IPS-NIHi7 (cell line): ENCODE measurements around the gene FLVCR2.
A peak's percentile ranks its signal among the peaks of the same experiment; 100 is the strongest.

Experiments used
- DNase-seq: peaks from one replicate; pipeline ENCODE4 v3.0.0; 2012; ENCODE audit warnings: mixed read lengths; ENCODE audit errors: extremely low spot score

The FLVCR2 gene

GRCh38 chr14:75578102-75578785 is at the start of gene FLVCR2:
Gene FLVCR2 (plus strand): TSS chr14:75578620. CDS start chr14:75578973, 353 bp downstream.
- DNase-seq = peak; percentile 92

DNA sequence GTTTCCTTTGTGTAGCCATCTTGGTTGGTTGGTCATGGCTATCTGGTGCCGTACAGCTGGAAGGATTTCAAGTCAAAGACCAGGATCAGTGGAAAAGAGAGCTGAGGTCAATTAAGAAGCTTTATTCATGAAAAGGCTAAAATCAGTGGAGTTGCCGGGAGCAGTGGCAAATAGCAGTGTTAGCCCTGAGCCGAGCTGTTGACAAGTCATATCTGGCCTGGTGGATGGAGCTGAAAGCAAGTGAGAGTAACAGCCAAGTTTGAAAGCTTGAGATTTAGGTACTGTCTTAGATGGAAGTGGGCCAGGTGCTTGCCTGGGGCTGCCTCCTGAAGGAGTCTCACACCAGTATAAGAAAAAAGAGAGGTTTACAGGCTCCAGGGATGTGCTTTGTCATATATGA is 47.2 kb upstream of the FLVCR2 start:
- DNase-seq = no peak

DNA sequence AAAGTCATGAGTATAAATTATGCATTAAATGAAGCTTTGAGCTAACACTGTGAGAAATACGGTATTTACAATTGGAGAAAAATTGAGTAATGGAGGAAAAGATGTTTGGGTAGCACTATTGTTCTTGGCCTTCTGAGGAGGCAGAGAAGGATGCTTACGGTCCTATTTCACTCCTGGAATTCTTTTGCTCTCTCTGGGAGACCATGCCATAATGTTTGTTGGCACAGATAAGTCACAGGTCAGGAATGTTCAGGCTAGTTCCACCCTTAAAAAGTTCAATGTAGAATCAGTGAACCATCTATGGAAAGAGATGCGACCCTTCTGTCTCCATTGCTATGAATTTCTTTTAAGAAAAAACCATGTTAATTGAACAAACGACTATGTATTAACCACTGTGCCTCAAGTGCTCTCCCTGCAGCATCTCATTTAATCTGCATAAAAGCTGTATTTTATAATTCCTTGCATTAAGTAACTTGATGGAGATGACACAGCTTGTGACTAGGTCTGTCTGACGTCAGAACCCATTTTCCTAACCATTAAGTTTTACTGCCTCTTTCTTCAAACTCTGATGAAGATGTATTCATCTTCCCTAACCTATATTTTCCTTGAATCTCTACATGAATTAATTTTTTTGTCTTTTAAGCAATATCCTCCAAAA is 46.6 kb upstream of the FLVCR2 start:
- DNase-seq = no peak

DNA sequence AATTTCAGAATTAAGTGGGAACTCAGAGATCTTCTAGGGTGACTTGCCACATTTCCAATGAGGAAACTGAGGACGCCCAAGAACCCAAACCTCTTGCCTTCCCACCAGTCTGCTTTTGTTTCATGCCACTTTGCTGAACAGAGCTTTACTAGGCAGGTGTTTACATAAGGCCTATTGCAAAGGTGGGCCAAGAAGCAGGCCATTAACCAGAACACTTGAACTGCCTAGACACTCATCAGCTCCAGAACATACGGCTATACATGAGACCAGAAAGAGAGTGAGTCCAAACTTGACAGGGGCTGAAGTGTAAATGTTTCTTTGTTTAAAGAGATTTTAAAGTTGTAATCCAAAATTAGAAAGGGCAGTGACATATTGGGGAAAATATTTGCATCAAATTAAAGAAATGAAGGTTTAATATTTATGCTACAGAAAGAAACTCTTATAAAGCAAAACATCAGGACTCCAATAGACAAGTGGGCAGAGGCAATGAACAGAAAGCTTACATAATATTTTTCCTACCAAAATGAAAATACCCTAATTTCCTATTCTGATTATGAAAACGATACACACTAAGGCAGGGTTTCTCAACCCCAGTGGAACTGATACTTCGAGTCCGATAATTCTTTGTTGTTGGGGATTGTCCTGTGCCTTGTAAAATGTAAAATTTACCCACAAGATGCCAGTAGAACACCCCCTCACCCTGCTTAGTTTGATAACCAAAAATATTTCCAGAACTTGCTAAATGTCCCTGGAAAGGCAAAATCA is 44.4 kb upstream of the FLVCR2 start:
- DNase-seq = no peak

GRCh38 chr14:75535164-75535898 is 43.1 kb upstream of the FLVCR2 start:
- DNase-seq = no peak

DNA sequence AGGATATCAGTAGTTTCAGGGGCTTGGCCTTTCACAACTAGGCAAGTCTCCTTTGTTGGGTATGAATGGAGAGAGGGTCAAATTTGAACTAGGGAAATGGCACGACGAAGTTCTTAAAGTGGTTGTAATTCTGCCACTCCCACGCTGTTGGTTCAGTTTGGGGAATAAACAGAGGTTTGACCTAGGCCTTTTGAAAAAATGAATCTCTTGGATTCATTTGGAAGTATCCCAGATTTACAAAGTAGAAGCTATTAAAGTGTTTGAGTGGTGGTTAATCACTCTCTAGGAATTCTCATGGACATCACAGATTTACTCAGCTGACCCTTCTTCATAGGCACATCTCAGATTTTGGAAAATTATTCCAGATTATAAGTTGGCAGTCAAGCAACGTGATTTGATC is 41.3 kb upstream of the FLVCR2 start:
- no peak for DNase-seq

- DNase-seq = no peak
These were observed 39.3 kb upstream of the FLVCR2 start for GRCh38 chr14:75539162-75539560.

- DNase-seq = peak; percentile 57
These were observed 38.6 kb upstream of the FLVCR2 start for GRCh38 chr14:75539561-75540478.

DNA sequence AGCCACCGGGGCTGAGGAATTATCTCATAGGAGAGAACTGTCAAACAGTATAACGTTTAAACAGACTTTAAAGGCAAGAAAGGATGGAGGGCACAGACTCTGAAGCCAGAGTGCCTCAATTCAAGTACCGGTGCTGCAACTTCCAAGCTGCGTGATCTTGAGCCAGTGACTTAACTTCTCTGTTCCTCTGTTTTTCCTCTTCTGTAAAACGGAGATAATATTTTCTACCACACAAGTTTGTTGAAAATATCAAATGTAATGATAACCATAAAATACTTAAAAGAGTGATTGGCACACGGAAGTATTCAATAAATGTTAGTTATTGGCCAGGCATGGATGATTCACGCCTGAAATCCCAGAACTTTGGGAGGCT is 38.0 kb upstream of the FLVCR2 start:
- no peak for DNase-seq

DNA sequence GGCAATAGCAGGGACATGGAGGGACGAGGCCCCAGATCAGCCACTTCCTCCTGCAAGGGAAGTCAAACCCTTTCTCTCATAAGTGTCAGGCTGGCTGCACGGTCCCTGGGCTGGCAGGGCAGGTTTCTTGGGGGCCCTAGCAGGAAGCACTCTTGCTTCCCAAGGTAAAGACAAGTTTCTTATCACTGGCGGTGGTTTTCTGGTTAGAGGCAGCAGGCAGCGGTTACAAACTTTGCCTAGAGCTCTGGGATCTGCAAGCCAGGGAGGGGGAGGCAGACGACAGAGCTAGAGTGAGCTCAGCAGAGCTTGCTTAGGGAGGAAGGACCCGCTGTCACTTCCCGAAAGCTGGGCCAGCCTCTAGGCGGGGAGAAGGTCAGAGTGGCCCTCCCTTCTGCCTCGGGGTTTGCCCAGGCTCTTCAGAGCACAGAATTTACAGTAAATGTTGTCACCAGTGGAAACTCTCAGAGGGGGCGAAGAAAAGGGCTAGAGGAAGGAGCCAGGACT is 35.8 kb upstream of the FLVCR2 start:
- peak; percentile 64 for DNase-seq

GRCh38 chr14:75543253-75543652 is 35.2 kb upstream of the FLVCR2 start:
- DNase-seq = no peak

DNA sequence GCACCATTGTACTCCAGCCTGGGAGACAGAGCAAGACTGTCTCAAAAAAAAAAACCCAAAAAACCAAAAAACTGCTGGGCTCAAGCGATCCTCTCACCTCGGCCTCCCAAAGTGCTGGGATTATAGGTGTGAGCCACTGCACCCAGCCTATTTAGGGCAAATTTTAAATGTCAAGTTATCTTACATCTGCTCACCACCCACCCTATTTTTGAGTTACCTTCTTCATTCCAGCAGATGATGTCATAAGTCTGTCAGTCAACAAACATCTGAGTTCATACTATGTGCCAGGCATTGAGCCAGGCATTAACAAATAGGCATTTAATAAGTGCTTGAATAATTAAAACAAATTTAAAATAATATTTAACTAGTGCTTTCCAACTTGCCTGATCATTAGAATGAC is 34.6 kb upstream of the FLVCR2 start:
- DNase-seq = no peak

- DNase-seq = no peak
These were observed 32.5 kb upstream of the FLVCR2 start for GRCh38 chr14:75545907-75546306.

DNA sequence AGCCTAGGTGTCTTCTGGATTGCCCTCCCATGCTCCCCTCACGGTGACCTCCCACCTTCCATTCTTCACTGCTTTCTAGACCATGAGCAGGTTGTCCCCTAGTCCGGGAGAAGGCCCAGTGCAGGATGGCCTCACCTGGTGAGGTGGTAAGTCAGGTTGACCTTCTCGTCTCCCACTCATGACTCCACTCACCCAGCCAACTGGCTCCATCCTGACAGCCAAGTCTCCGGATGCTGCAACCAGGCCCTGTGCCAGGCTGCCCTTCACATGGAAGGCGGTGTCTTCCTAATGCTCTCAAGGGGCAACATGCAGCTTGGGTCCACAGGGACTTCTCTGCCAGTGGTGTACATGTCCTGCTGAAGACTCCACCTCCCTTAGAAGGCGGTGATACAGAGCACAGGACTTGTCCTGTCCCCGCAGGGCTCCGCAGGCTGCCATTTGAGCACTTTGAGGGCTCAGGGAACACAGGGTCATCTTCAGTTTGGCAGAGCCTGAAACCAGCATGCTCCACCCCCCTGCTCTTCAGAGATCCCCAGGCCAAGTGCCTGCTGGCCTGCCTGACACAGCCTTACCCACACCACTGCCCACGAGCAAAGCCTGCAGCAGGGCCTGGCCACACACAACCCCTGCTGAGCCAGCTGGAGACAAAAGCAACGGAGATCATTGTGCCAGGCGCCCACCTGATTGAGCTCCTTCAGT is 30.7 kb upstream of the FLVCR2 start:
- no peak for DNase-seq

GRCh38 chr14:75548544-75548943 is 29.9 kb upstream of the FLVCR2 start:
- no peak for DNase-seq

- no peak for DNase-seq
These were observed 29.3 kb upstream of the FLVCR2 start for GRCh38 chr14:75549169-75549568.

DNA sequence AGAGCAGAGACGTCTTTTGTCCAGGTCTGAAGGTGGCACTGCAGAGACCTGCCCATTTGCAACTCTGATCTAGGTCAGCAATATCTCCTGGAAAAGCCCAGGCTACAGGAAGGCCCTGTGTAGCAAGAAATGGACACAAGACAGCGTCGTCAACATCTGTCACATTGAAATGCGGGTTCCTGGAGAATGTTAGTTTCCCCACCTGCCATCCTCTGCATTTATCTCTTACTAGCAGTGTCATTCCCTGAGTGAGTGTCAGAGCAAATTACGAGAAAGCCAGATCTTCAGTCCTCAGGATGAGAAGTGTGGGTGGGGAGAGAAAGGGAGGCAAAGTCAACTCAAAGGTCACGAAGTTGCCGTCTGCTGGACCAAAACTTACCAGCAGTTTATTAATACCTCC is 27.4 kb upstream of the FLVCR2 start:
- no peak for DNase-seq

DNA sequence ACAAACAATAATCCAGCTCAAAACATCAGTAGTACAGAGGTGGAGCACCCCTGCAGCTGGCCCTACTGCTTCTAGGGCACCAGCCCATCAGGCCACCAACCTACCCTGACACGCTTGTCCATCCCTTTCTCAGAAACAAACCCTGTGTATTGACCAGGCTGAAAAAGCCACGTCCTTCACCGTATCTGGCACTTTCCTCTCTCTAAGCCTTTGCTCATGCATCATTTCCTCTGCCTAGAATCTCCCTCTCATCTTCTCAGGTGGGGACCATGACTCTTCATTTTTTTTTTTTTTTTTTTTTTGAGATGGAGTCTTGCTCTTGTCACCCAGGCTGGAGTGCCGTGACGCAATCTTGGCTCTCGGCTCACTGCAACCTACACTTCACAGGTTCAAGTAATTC is 25.3 kb upstream of the FLVCR2 start:
- no peak for DNase-seq

GRCh38 chr14:75553761-75554364 is 24.6 kb upstream of the FLVCR2 start:
- DNase-seq = no peak

GRCh38 chr14:75554482-75554881 is 23.9 kb upstream of the FLVCR2 start:
- no peak for DNase-seq
